GM12878 (cell line): Measurements from ENCODE around the gene DDC. TPM values are rescaled to one million over a fixed set of nuclear protein-coding genes. Genes with fewer than 3 reads are reported as not detected.

Experiments used
- ATAC-seq: fragments of 200-7000 bp; cut with Tn5 transposase; 3 replicates; pipeline ENCODE4 v1.9.1; 2020; ENCODE audit warnings: mild to moderate bottlenecking, moderate library complexity
- BruUV-seq: library from RNA; stranded (reverse); fragments of 400-500 nt; replicated peaks from 2 replicates; lab custom pipeline; 2021; lab: Mats Ljungman, UMichigan
- CTCF ChIA-PET: fragments of 300-600 bp; sonication (Branson Sonifier 250); formaldehyde crosslinking; extraction: SDS; loops from one replicate; lab custom pipeline; 2021; ENCODE audit warnings: inconsistent platforms; lab: Yijun Ruan, JAX
- POLR2A ChIA-PET: fragments of 350-600 bp; formaldehyde crosslinking; extraction: SDS; loops from one replicate; lab custom pipeline; 2021; ENCODE audit warnings: inconsistent platforms; lab: Charles Lee
- RAD21 ChIA-PET: fragments of 300-600 bp; sonication (Branson Sonifier 250); formaldehyde crosslinking; loops from one replicate; lab custom pipeline; 2023; ENCODE audit warnings: antibody characterized with exemption; ENCODE audit not compliant: unreplicated experiment; lab: Charles Lee
- SMC1A ChIA-PET: fragments of 300-600 bp; sonication (Branson Sonifier 250); formaldehyde crosslinking; loops from one replicate; lab custom pipeline; 2023; ENCODE audit not compliant: unreplicated experiment, uncharacterized antibody; lab: Charles Lee
- DNase-seq: peaks from one replicate; pipeline ENCODE4 v3.0.0-alpha.2; 2011; ENCODE audit warnings: low read depth, low spot score
- FAIRE-seq: peaks from 3 replicates; lab custom pipeline; 2011; peaks lifted over from hg19 to GRCh38; lab: Jason Lieb, UNC
- H2AFZ ChIP-seq: 2 replicates; pipeline ENCODE4 v1.6.0; 2011; ENCODE audit warnings: low read depth, low read length, control low read depth; ENCODE audit not compliant: control insufficient read depth
- H3K27ac ChIP-seq: 2 replicates; pipeline ENCODE4 v1.5.1; 2011; ENCODE audit warnings: control low read depth; ENCODE audit not compliant: control insufficient read depth, insufficient read depth
- H3K27me3 ChIP-seq, 2 experiments: replicated peaks in 1 of 2; 2 replicates each; pipeline versions ENCODE4 v1.6.0 to v1.6.1; 2011; ENCODE audit warnings: low read length in 1 of 2; ENCODE audit not compliant: control insufficient read depth in 2 of 2, insufficient read depth in 2 of 2
- H3K36me3 ChIP-seq, 2 experiments: 2 replicates each; pipeline ENCODE4 v1.5.1; 2011; ENCODE audit warnings: low read length in 1 of 2; ENCODE audit not compliant: control insufficient read depth in 2 of 2, insufficient read depth in 2 of 2
- H3K4me1 ChIP-seq: 2 replicates; pipeline ENCODE4 v1.6.1; 2011; ENCODE audit warnings: mild to moderate bottlenecking, low read length, moderate library complexity, mixed read lengths; ENCODE audit not compliant: control insufficient read depth, insufficient read depth
- H3K4me2 ChIP-seq: 2 replicates; pipeline ENCODE4 v1.6.0; 2011; ENCODE audit warnings: control low read depth; ENCODE audit not compliant: control insufficient read depth, insufficient read depth
- H3K4me3 ChIP-seq: fragments of 200-600 bp; sonication (generic); 2 replicates; pipeline ENCODE4 v1.5.1; 2016
- H3K79me2 ChIP-seq: 2 replicates; pipeline ENCODE4 v1.6.0; 2011; ENCODE audit warnings: low read length; ENCODE audit not compliant: control insufficient read depth, insufficient read depth
- H3K9ac ChIP-seq: 2 replicates; pipeline ENCODE4 v1.8.0; 2011; ENCODE audit warnings: low read length, control low read depth, mixed read lengths; ENCODE audit not compliant: control insufficient read depth, insufficient read depth
- H3K9me3 ChIP-seq: replicated peaks from 3 replicates; pipeline ENCODE4 v1.5.1; 2011; ENCODE audit warnings: mild to moderate bottlenecking, low read length; ENCODE audit not compliant: control insufficient read depth, insufficient read depth
- H4K20me1 ChIP-seq: 2 replicates; pipeline ENCODE4 v1.6.0; 2011; ENCODE audit not compliant: control insufficient read depth, insufficient read depth
- BACH1 ChIP-seq: fragments of 450-650 bp; IDR thresholded peaks from 2 replicates; pipeline ENCODE4 v1.6.1; 2017; ENCODE audit warnings: mild to moderate bottlenecking, borderline replicate concordance
- CUX1 ChIP-seq: IDR thresholded peaks from 2 replicates; pipeline ENCODE4 v1.6.1; 2012; ENCODE audit warnings: improper control_type of control experiment, low read depth, low read length; ENCODE audit not compliant: insufficient replicate concordance
- FOXK2 ChIP-seq: fragments of 450-650 bp; IDR thresholded peaks from 2 replicates; pipeline ENCODE4 v1.6.1; 2017; ENCODE audit warnings: mild to moderate bottlenecking, moderate library complexity
- RBBP5 ChIP-seq: fragments of 200-600 bp; sonication (generic); conservative IDR thresholded peaks from 2 replicates; pipeline ENCODE4 v1.6.1; 2016
- RELB ChIP-seq: fragments of 450-650 bp; IDR thresholded peaks from 2 replicates; pipeline ENCODE4 v1.6.1; 2017; ENCODE audit warnings: low read depth, mild to moderate bottlenecking, moderate library complexity
- USF2 ChIP-seq: IDR thresholded peaks from 2 replicates; pipeline ENCODE4 v1.6.1; 2011; ENCODE audit warnings: low read depth, low read length, improper control_type of control experiment, borderline replicate concordance
- WGBS: methylation state at CpG from one replicate; pipeline ENCODE4 v1.1.6; 2016; ENCODE audit warnings: low lambda C conversion rate; ENCODE audit not compliant: insufficient replicate concordance, insufficient coverage; ENCODE audit errors: missing lambda C conversion rate; 5-methylcytosine and 5-hydroxymethylcytosine counted together
- in situ Hi-C: fragments of 300-500 bp; cut with MboI; formaldehyde crosslinking; loops from 9 replicates; pipeline ENCODE4 v1.14.3; 2018; ENCODE audit warnings: mixed read lengths
- intact Hi-C: fragments of 100-400 bp; cut with micrococcal nuclease; formaldehyde crosslinking; loops from one replicate; pipeline ENCODE4 v1.14.2; 2022; ENCODE audit not compliant: unreplicated experiment
- polyA plus RNA-seq, 11 experiments: library from polyadenylated mRNA; depleted of rRNA in 4 of 11; unstranded in 6 of 11; stranded (reverse) in 5 of 11; fragments of >200 nt; fragmentation: Nextera tagmentation in 4 of 11; fragmentation: Illumina TruSeq in 1 of 11; extraction: Ambion mirVana in 4 of 11; extraction: Trizol in 1 of 11; gene quantifications; 1 replicate in 1 of 11; 2 replicates in 10 of 11; pipeline versions ENCODE4 v1.2.1 to v1.2.3, GENCODE V29; 2011 to 2016; ENCODE audit warnings: inconsistent platforms in 2 of 11, missing spikeins in 2 of 11, low read depth in 1 of 11
- total RNA-seq, 4 experiments: library from RNA; depleted of rRNA in 3 of 4; stranded (reverse); fragments of >200 nt in 3 of 4; fragmentation: Illumina TruSeq in 1 of 4; extraction: Trizol in 1 of 4; gene quantifications; 2 replicates each; pipeline versions ENCODE4 v1.2.1 to v1.2.3, GENCODE V29; 2013 to 2021
- TF ChIP-seq, protein P1 (sequence below): fragments of 450-650 bp; IDR thresholded peaks from 2 replicates; pipeline ENCODE4 v1.6.1; 2017; ENCODE audit warnings: borderline replicate concordance
- TF ChIP-seq, protein P2 (sequence below): fragments of 450-650 bp; IDR thresholded peaks from 2 replicates; pipeline ENCODE4 v1.6.1; 2017; ENCODE audit warnings: antibody characterized with exemption, mild to moderate bottlenecking, moderate library complexity
- TF ChIP-seq, protein P3 (sequence below): IDR thresholded peaks from 2 replicates; pipeline ENCODE4 v1.6.1; 2011; ENCODE audit warnings: low read depth, mild to moderate bottlenecking, low read length, moderate library complexity, borderline replicate concordance; ENCODE audit errors: extremely low read depth

DDC gene
- total and polyA plus RNA-seq, 10 of the 15 experiments (the other 5 are each of a cell fraction or from before 2014, with no cell fraction given), result not detected

DNA sequence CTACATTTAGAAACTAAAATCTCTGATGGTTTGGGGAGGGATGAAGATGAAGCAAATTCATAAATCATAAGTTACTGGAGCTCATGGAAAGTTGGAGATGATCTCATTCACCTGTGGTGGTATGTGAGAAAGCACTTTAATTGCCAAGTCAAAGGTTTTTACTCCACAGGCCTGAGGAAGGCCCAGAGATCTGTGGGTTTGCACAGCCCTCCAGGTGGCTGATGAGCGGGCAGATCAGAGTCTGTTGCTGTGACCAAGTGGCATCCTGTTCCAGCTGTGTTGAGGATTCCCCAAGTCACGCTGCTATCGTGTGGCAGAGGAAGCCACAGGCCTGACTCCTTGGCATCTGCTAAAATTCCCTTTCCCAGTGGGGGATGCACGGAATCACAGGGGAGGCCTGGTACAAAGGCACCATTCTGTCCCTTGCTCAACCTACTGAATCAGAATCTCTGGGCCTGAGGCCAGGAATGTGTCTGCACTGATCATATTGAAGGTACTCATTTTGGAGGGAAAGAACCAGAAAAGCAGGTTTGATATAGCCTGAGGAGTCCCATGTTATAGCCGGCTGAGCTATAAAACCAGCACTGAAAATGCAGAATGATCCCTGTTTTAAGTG is 19.7 kb upstream of the DDC start:
- BruUV-seq, result no TSS peak
- SMC1A ChIA-PET, result no interaction called here
- intact Hi-C loops, result no loop called here
- no peak for ATAC-seq
- CTCF ChIA-PET, result no interaction called here
- no peak for FAIRE-seq
- Histone ChIP-seq H3K4me3 (no peak overlapping the region), H3K4me2 (no peak overlapping the region), H3K79me2 (no peaks in the 10 kb centered on the region), H3K9me3 (peaks cover 2% of the 10 kb centered on the region; the same call in 1 of the 3 replicates), H3K9ac (no peak overlapping the region), H3K27me3 (no peaks in the 10 kb centered on the region; a peak in 1 of 4 replicates), H2AFZ (no peak overlapping the region), H3K27ac (no peak overlapping the region), H3K4me1 (no peaks in the 10 kb centered on the region), H3K36me3 (no peaks in the 10 kb centered on the region), H4K20me1 (no peaks in the 10 kb centered on the region)
- in situ Hi-C loops, result no loop called here
- POLR2A ChIA-PET, result no interaction called here
- RAD21 ChIA-PET, result no interaction called here
- no peak for DNase-seq
- 22% methylated on average over 5 of the region's 5 CpGs for WGBS
- TF ChIP-seq FOXK2, result no peak
- no peak for TF ChIP-seq USF2
- no peak for TF ChIP-seq BACH1
- TF ChIP-seq, protein P1, sequence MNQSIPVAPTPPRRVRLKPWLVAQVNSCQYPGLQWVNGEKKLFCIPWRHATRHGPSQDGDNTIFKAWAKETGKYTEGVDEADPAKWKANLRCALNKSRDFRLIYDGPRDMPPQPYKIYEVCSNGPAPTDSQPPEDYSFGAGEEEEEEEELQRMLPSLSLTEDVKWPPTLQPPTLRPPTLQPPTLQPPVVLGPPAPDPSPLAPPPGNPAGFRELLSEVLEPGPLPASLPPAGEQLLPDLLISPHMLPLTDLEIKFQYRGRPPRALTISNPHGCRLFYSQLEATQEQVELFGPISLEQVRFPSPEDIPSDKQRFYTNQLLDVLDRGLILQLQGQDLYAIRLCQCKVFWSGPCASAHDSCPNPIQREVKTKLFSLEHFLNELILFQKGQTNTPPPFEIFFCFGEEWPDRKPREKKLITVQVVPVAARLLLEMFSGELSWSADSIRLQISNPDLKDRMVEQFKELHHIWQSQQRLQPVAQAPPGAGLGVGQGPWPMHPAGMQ, result no peak
- no peak for TF ChIP-seq RELB
- TF ChIP-seq, protein P2, sequence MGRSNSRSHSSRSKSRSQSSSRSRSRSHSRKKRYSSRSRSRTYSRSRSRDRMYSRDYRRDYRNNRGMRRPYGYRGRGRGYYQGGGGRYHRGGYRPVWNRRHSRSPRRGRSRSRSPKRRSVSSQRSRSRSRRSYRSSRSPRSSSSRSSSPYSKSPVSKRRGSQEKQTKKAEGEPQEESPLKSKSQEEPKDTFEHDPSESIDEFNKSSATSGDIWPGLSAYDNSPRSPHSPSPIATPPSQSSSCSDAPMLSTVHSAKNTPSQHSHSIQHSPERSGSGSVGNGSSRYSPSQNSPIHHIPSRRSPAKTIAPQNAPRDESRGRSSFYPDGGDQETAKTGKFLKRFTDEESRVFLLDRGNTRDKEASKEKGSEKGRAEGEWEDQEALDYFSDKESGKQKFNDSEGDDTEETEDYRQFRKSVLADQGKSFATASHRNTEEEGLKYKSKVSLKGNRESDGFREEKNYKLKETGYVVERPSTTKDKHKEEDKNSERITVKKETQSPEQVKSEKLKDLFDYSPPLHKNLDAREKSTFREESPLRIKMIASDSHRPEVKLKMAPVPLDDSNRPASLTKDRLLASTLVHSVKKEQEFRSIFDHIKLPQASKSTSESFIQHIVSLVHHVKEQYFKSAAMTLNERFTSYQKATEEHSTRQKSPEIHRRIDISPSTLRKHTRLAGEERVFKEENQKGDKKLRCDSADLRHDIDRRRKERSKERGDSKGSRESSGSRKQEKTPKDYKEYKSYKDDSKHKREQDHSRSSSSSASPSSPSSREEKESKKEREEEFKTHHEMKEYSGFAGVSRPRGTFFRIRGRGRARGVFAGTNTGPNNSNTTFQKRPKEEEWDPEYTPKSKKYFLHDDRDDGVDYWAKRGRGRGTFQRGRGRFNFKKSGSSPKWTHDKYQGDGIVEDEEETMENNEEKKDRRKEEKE, result no peak
- no peak for TF ChIP-seq RBBP5
- no peak for TF ChIP-seq CUX1
- TF ChIP-seq, protein P3, sequence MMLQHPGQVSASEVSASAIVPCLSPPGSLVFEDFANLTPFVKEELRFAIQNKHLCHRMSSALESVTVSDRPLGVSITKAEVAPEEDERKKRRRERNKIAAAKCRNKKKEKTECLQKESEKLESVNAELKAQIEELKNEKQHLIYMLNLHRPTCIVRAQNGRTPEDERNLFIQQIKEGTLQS, result no peak
